Stimulated activated CD8-positive, alpha-beta memory T cell treated with anti-CD3 and anti-CD28 coated beads, Interleukin-2, amount 100 ng/mL, for 1 hour (primary cell): ENCODE measurements around the gene DCAF4.
"Not testable (repeated sequence)": the region's sequence is repeated elsewhere in the genome, so short reads cannot be mapped to it uniquely, and the experiment has no call there.

ENCODE experiments used
- DNase-seq, 2 donors: peaks; one replicate each; pipeline ENCODE4 v3.0.0-alpha.2; 2020; ENCODE audit warnings: low read depth in 2 of 2

Gene DCAF4

DNA sequence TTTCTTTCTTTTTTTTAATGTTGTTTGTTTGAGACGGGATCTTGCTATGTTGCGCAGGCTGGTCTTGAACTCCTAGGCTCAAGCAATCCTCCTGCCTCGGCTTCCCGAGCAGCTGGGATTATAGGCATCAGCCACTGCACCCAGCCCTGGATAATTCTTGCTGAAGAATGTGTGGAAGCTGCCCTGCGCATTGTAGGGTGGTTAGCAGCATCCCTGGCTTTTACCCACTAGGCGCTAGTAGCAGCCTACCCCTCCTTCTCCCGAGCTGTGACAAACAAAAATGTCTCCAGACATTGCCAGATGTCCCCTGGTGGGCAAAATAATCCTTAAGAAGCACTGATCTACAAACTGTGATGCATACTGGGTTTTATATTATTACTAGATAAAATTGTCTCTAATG is 6.6 kb downstream of the DCAF4 start:
- no peak for DNase-seq

DNA sequence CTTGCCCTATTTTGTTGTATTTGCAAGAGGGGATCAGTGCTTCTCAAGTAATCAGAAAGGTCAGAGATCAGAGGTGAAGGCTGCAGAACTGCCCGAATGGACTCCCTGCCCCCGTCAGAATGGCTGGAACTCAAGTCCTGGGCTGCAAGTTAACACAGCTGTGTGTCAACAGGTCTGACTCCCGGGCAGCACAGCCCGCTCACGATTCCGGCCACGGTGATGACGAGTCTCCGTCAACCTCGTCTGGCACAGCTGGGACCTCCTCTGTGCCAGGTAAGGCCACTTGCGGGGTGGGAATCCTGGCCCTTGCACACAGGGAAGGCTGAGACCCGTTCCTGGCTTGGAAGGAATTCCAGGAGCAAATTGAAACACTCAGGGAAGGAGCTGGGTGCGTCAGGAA is 13.4 kb downstream of the DCAF4 start:
- no peak for DNase-seq

DNA sequence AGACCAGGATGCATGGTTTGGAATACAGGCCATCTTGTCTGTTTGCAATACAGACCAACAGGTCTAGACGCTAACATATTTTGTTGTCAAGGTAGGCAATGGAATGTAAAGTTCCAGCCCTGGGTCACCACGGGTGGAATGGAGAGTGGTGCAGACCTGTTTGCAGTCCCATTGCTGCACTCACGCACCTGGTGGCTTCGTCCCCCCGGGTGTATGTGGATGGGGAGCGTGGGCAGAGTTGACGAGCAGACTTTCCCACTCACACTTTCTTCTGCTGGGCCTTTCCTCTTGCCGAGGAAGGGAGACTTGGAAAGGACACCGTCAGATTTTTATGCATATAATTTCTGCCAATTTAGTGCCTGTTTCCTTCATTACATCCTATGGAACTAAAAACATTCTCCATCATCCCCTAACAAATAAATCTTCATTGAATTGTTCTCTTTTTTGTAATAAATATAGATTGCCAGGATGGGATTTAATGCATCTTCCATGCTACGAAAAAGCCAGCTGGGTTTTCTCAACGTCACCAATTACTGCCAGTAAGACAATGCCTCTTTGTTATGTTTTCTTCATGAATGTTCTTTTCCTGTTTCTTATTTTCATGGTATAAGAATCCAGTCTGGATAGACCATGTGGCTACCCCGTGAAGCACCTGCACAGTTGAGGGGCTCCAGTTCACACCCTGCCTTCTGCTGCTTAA is 15.2 kb downstream of the DCAF4 start:
- no peak for DNase-seq

DNA sequence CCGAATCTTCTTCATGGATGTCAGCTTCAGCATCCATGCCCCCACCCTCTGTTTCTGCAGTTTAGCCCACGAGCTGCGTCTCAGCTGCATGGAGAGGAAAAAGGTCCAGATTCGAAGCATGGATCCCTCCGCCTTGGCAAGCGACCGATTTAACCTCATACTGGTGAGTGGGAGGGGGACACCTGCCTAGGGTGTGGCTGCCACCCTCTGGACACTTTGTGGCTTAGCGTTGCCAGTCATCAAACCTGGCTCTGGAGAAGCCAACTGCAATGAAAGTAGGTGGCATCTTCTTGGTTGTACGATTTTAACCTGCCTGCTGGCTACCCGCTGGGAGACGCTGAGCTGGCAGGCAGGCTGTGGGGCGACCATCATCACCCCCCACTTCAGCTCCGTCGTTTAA is 16.7 kb downstream of the DCAF4 start:
- no peak for DNase-seq

DNA sequence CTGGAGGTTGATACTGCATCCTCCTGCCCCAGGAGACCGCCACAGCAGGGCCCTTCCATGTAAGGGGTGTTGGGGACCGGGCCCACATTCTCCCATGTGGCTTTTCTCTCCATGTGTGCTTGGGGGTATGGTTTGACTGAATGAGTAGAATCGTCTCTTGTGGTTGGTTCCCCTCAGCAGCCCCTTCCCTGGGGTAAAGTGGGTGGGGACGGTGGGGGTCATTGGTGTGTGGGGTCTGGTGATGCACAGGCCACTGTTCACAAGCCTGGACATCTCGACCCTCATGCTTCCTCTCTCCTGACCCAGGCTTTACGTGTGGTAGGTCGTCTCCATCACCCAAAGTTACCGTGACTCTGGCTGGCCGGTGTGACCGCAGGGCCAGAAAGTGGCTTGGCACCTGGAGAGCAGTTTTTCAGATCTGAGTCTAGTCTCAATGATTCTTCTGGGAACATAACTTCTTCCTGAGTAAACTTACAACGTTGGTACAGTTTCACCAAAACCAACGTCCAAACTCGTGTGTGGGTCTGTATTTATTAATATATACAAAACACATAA is 17.7 kb downstream of the DCAF4 start:
- no peak for DNase-seq

DNA sequence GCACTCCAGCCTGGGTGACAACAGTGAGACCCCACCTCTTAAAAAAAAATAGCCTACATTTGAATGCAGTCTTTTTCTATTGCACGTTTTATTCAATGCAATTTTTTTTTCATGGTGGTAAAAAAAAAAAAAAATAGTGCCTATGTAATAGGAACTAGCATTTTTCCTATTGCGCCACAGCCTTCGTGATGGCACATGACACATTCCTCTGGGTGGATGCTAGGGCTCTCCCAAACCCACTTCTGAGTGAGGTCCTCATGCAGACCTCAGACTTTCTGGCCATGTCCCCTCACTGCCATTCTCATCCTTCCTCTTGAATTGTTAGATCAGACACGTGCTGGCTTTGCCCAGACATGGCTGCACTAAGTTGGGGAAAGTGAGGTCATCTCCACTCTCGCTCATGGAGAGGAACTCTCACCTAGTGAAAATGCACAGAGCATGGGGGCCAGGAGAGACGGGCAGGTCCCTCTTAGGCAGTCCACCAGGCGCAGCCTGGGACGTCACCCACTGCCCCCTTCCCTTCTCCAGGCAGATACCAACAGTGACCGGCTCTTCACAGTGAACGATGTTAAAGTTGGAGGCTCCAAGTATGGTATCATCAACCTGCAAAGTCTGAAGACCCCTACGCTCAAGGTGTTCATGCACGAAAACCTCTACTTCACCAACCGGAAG is 19.2 kb downstream of the DCAF4 start:
- DNase-seq: no peak

DNA sequence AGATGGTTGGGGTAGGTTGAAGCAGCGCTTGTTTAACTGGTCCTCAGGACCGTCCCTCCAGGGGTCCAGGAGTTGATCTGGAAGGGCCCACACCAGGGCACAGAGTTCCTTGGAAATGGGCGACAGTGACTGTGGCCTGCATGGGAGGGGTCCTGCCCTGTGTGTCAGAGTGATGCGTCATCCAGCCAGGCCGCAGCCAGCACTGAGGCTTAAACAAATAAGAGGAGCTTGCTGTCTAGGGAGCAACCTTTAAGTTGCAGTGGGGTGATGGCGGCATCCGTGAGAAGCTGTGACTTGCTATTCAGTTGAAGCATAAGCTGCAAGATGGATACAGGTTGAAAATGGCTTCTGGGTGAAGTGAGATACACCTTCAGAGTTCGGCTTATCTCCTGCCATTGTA is 20.2 kb downstream of the DCAF4 start:
- DNase-seq: no peak

DNA sequence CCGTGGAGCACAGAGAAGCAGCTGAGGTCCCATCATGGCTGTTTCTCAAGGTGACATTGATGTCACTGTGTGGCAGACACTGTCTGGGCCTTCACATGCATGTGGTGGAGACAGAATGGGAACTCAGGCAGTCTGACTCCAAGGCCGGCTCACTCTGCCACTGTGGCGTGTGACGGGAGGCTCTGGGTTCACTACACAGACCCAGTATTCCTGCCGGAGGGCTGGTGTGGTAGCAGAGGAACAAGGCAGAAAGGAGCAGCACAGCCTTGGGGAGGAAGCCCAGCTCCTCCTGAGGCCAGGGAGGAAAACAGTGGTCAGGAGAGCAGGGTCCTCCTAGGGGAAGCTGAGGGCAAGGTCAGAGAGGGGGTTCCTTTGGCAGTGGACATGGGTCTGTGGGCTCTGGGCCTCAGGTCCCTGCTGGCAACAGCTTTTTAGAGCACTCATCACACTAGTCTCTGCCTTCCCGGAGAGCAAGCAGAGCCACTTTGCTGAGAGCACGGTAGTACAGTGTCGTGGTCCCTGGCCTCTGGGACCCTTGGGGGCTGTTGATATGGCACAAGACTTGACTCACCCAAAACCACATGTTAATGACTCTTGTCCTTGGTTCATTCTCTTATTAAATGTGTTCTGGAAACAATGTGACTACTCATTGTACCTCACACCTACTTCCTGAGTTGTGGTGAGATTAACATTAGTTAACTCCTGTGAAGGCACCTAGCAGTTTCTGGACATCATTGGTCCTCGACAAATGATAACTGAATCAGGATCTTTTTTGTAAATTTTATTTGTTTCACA is 21.3 kb downstream of the DCAF4 start:
- DNase-seq: no peak

DNA sequence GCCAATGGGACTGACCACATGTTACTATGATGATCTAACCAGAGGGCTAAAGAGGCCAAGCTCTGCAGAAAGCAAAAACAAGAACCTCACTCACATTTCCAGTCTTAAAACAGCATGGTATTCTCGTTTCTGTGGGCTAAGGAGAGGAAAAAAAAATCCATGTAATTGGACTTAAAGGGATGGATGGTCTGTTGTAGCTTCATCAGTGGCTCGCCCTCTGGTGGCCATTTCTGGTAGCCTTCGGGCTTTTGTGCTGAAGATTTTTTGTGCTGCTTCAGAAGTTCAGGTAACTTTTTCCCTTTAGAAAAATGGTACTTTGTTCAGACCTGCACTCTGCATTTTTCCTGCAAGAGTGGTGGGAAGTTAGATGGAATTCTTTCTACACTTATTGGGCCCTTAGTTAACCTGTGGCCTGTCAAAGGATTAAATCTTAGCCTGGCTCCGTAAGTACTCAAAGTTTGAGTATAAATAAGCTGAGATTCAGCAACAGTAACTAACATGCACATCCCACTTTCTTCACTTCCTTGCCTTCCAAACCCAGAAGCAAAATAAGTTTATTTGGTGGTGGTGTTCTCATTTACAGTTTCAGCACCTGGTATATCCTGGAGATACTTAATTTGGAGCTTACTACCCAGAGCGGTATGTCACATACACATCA is 22.3 kb downstream of the DCAF4 start:
- peak; percentile 25 to 37 for DNase-seq

DNA sequence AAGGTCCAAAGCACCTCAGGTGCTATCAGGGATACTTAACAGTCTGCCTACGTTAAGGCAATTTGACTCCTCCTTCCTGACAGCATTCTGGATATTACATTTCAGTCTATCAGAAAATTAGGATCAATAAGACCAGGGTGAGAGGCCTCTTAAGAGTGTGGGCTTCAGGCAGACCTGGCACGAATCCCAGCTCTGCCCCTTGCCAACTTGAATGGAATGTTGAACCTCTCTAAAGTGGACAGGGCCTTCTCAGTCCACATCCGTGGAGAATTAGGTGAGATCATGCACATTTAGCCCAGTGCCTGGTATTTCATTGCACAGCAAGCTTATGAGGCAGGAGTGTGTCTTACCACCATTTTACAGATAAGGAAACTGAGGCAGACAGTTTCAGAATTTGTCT is 25.9 kb downstream of the DCAF4 start:
- DNase-seq: no peak

DNA sequence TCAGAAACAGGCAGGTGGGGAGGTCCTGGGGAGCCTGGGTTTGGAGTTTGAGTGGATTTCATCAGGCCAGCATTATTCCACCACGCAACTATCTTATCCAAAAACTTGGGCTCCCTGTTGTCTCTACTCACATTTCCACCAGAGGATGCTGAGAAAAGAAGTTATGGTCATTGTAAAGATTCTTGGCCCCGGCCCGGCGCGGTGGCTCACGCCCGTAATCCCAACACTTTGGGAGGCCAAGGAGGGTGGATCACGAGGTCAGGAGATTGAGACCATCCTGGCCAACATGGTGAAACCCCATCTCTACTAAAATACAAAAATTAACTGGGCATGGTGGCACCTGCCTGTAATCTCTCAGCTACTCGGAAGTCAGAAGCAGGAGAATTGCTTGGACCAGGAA is 30.5 kb downstream of the DCAF4 start:
- DNase-seq: not testable (repeated sequence)

DNA sequence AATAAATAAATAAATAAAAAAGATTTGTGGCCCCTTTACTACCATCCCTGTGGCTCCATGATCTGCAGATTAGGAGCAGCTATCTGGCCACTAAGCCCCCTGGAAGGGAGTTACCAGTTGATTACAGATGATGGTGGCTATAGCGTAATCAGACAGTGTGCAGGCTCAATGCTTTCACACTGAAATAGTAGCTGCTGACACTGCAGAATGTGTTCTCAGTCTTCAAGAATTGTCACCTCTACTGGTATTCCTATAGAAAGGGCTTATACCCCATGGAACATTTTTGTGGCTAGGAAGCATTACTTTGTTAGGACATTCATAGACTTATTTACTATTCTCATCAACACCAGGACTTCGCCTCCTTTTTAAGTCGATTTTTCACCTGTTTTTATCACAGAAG is 30.9 kb downstream of the DCAF4 start:
- DNase-seq: no peak

DNA sequence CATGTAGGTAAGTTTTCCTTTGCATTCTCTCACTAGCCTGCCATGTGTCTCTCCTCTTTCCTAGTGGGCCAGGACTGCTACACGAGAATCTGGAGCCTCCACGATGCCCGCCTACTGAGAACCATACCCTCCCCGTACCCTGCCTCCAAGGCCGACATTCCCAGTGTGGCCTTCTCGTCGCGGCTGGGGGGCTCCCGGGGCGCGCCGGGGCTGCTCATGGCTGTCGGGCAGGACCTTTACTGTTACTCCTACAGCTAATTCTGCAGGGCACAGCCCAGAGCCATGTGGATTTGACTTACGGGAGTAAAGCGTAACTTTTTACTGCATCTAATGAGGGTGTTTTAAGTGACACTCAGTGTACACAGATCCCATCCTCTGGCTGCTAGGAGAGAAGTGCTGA is 32.3 kb downstream of the DCAF4 start:
- no peak for DNase-seq

DNA sequence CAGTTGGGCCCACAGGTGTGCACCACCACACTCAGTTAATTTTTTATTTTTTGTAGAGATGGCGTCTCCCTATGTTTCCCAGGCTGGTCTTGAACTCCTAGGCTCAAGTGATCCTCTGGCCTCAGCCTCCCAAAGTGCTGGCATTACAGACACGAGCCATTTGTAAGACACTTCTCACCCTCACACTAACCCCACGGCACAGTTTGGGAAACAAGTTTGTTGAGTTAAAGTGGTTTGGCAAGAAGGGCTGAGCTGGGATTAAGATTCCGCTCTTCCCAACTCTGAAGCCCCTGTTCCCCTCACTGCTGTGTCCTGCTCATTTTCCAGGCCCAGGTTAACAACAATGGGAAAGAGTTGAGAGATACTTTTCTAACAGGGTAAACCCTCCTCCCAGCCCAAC is 34.8 kb downstream of the DCAF4 start:
- not testable (repeated sequence) for DNase-seq

DNA sequence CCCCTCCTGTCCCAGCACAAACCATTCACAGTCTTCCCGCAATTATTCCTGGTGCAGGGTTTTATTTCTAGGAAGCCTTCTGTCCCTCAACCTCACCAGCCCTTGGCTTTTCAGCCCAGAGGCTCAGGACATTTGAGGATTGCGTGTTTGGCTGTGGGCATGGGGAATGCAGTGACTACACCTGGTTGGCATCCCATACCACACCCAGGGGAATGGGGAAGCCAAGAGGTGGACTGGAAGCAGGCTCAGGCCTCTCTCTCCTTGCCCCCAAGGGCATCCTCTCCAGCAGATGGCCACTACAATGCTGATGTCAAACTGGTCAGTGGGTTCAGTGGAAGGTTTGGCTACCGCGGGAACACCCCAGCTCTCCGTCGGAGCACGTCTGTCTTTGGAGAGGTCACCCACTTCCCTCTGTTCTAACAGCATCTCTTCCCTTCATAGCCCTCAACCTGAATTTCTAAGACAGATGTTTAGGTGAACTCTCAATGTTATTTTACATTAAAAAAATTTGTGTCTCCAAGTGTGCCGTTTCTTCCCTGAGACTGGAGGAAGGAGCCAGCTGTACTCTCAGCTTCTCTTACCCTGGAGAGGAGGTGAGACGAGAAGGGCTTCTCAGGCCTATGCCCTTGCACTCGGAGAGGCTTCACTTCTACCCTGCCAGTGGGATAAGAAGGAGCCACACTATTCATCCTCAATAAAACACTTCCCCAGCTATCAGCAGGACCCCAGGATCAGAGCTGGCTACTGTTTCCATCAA is 35.5 kb downstream of the DCAF4 start:
- no peak for DNase-seq

DNA sequence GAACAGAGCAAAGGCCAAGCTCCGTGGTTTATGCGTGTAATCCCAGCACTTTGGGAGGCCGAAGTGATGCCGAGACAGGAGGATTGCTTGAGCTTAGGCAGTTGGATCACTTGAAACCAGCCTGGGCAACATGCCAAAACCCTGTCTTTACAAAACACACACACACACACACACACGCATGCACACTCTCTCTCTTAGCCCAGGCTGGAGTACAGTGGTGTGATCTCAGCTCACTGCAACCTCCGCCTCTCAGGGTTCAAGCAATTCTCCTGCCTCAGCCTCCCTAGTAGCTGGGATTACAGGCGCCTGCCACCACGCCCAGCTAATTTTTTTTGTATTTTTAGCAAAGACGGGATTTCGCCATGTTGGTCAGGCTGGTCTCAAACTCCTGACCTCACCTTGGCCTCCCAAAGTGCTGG is 36.1 kb downstream of the DCAF4 start:
- DNase-seq: not testable (repeated sequence)

DNA sequence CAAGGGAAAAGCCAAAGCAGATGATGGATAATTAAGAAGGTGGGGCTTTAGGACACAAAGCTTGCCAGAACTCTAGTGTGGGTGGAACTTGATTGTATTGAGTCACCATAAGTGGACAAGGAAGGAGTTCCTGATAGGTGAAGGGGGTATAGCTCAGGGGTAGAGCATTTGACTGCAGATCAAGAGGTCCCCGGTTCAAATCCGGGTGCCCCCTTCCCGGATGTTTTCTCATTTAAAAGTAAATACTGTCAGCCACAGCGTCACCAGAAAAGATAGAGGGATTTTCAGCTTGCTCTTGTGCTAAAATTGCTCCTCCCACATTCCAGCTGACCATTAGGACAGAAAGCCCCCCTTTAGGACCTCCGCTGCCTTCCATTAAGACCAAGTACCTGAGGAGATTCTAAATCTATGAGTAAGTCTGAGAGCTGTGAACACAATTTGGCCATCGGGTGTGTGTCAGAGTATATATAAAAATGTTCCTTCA is 36.6 kb downstream of the DCAF4 start:
- DNase-seq: no peak

DNA sequence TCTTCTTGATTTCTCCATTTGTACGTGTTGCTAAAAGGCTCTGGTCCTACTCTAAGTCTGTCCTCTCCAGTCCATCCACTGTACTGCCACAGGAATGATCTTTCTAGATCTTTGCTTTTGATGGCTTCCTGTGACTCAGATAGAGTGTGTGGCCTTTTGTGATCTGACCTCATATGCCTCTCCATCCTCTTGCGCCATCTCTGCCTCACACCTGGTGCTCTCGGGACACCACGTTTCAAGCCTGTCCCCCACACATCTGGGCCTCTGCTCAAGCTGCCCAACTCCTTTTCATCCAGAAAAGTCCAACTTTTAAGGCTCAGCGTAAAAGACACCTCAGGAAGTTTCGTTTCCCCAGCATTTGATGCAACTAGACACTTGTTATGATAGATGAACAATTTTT is 39.0 kb downstream of the DCAF4 start:
- DNase-seq: no peak

DNA sequence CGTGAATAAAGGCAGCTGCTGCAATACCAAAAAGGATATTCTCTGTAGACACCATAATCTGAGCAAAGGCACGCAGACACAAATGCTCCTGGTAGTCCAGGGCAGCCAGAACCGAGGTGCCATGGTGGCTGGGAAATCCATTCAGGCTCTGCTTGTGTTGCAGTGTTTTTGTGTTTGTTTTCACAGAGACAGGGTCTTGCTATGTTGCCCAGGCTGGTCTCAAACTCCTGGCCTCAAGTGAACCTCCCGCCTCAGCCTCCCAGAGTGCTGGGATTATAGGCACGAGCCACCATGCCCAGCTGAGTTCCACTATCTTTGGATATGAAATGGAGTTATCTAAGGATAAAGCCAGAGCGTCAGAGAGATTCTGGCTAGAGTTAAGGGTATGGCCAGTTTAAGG is 39.8 kb downstream of the DCAF4 start:
- no peak for DNase-seq

DNA sequence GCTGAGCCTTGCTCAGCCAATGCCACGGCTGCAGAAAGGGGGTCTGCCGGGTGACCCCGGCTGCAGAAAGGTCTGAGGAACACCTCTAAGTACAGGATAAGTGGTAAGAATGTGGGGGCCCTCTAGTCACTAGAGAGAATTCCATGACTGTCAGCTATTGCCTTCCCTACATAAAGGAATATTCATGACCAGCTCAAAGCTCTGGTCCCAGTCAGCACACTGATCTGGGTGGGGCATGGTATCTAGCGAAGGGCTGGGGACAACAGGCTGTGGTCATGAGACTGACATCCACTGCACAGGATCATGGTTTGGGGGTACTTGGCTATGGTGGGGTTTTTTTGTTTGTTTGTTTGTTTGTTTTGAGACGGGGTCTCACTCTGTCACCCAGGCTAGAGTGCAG is 42.1 kb downstream of the DCAF4 start:
- no peak for DNase-seq

DNA sequence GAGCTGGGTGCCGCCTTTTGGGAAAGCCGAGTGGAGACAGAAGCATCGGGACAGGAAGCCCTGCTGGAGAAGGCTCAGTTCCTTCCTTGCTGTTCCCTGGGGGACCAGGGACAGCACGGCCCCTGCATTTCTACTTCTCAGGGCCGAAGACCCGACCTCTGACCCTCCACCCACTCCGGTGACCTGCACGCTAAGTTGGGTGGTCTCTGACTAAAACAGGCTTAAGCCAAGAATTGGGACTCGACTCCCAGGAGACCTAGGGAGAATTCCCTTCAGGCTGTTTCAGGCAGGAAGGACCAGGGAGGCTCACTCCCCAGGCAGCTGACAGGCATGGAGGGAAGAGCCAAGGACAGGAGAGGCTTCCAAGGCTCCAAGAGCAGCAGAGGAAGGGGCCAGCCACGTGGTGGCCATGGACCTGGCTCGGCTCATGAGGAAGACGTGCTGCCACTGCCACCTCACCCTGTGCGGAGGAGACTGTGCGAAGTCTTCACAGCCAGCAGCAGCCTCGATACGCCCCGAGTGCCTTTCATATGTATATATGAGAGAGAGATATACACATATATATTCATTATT is 43.9 kb downstream of the DCAF4 start:
- DNase-seq: no peak
